NCI-H510A (cell line): ENCODE results near the gene BCAS4.

ENCODE experiments used
- DNase-seq: peaks from one replicate; lab custom pipeline; 2025; lab: John Stamatoyannopoulos, UW

The BCAS4 gene

GRCh38 chr20:50911716-50912115, 116.9 kb downstream of the BCAS4 start:
- DNase-seq = no peak

- DNase-seq = no peak
These were observed 119.0 kb downstream of the BCAS4 start for GRCh38 chr20:50913690-50914375.

GRCh38 chr20:50915424-50915823, 120.6 kb downstream of the BCAS4 start:
- no peak for DNase-seq

GRCh38 chr20:50916257-50916656, 121.4 kb downstream of the BCAS4 start:
- no peak for DNase-seq

GRCh38 chr20:50916934-50917333, 122.1 kb downstream of the BCAS4 start:
- no peak for DNase-seq

- no peak for DNase-seq
These were observed 123.5 kb downstream of the BCAS4 start for GRCh38 chr20:50918403-50918802.

- DNase-seq = no peak
These were observed 124.7 kb downstream of the BCAS4 start for GRCh38 chr20:50919567-50919966.

GRCh38 chr20:50920997-50921396, 126.1 kb downstream of the BCAS4 start:
- no peak for DNase-seq

- no peak for DNase-seq
These were observed 127.1 kb downstream of the BCAS4 start for GRCh38 chr20:50921803-50922501.

- DNase-seq = no peak
These were observed 129.5 kb downstream of the BCAS4 start for GRCh38 chr20:50924261-50924920.

- no peak for DNase-seq
These were observed 131.7 kb downstream of the BCAS4 start for GRCh38 chr20:50926530-50926929.
